Activated CD4-positive, alpha-beta T cell treated with anti-CD3 and anti-CD28 coated beads, Interleukin-2, amount 10 ng/mL, durations not matched to agents 24 days and 14 days (primary cell): ENCODE results near the gene TGFBRAP1. TPM values are rescaled to one million over a fixed set of nuclear protein-coding genes. Genes with fewer than 3 reads are reported as not detected.
A peak's percentile ranks its signal among the peaks of the same experiment; 100 is the strongest.

Experiments used
- DNase-seq: peaks from one replicate; pipeline ENCODE4 v3.0.0; 2022
- H3K27ac Mint-ChIP-seq: one replicate; pipeline ENCODE4 v1.8.0; 2022; ENCODE audit warnings: mild to moderate bottlenecking, mixed read lengths
- H3K27me3 Mint-ChIP-seq: one replicate; pipeline ENCODE4 v1.8.0; 2022; ENCODE audit warnings: mixed read lengths
- H3K36me3 Mint-ChIP-seq: one replicate; pipeline ENCODE4 v1.8.0; 2022; ENCODE audit warnings: low read depth, mild to moderate bottlenecking, mixed read lengths
- H3K4me1 Mint-ChIP-seq: one replicate; pipeline ENCODE4 v1.8.0; 2021; ENCODE audit warnings: mixed read lengths
- H3K4me3 Mint-ChIP-seq: one replicate; pipeline ENCODE4 v1.8.0; 2022; ENCODE audit warnings: mild to moderate bottlenecking, moderate library complexity, mixed read lengths
- H3K9me3 Mint-ChIP-seq: one replicate; pipeline ENCODE4 v1.8.0; 2021; ENCODE audit warnings: mixed read lengths
- intact Hi-C: fragments of 100-400 bp; cut with micrococcal nuclease; formaldehyde crosslinking; loops from one replicate; pipeline ENCODE4 v1.15.1; 2023
- total RNA-seq: library from RNA; stranded (reverse); gene quantifications from 2 replicates; pipeline ENCODE4 v1.2.3, GENCODE V29; 2022

TGFBRAP1 gene
- total RNA-seq = 26.2 and 26.5 TPM in 2 replicates

DNA sequence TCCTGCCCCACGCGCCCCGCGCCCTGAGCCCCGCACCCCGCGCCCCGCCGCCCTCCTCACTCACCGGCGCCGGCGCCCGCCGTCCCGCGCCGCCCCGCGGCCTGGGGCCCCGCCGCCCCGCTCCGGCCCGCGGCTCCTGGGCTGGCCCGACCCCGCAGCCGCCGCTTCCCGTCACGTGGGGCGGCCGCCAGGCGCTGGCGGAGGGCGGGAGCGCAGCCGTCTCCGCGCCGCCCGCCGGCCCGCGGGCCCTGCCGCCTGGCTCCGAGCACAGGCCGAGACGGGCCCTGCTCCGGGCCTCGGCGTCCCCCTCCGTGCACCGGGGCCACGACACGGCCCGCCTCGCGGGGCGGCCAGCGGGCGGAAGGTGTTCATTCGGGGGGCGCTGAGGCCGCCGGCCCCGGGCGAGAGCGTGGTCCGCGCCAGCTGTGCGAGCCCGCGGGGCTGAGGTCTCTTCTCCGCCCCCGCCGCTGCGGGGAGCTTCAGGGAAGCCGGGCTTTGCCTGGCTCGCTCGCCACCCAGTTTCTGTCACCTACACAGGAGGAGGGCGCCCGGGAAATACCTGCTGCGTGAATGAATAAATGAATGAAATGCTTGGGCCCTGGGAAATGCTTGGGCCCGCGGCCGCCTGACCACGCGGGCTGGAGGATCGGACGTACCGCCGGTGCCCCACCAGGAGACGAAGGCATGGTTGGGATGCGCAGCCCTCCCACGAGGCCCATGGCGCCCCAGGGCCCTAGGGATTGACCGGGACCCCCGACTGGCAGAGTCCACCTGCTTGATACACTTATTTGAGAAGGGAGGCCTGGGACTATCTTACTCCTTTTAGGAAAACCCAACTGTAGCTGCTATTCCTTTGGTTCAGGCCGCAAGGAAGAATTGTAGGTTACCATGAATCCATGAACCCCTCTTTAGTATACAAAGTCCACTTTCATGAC, at the start of gene TGFBRAP1:
TSS of gene TGFBRAP1 (minus strand) at position 175 of the 935 bp plus-strand sequence. CDS start 21,434 bp downstream, outside the sequence.
- Mint-ChIP-seq H3K9me3 (no peaks in the 10 kb centered on the region), H3K27me3 (no peaks in the 10 kb centered on the region), H3K27ac (peak within 1 kb of the TSS; percentile 94), H3K4me3 (peak within 1 kb of the TSS; percentile 91), H3K4me1 (peaks cover 30% of the 10 kb centered on the region), H3K36me3 (peaks cover 15% of the 10 kb centered on the region)
- intact Hi-C loops = loop anchor here (1.0 to 10.0 kb wide), 3 partner anchors 7 to 765 kb away; partner anchors contain the start of genes C2orf49 and NCK2
- peak; percentile 91 for DNase-seq

DNA sequence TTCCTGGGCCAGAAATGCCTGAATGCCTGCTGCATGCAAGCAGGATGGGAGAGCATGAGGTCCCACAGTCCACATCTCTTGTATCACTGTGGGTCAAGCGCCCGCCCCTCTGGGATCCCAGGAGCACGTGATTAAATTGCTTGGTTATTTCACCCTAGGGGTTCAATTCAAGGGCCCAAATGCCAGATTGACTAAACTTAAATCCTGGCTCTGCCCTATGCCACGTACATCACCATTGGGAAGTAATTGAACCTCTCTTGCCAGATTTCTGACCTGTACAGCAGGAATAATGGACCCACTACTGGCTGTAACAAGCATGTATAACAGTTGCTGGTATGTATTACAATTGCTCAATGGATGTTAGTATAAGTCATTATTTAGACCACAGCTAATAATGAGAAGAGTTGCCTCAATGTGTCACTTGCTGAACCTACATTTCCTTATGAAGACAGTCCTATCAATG, 49.4 kb upstream of the TGFBRAP1 start:
- no peaks in the 10 kb centered on the region for H3K36me3 Mint-ChIP-seq
- no peaks in the 10 kb centered on the region for H3K27me3 Mint-ChIP-seq
- H3K27ac Mint-ChIP-seq = no peak overlapping the region
- DNase-seq = no peak
- H3K4me1 Mint-ChIP-seq = peaks cover 9% of the 10 kb centered on the region
- intact Hi-C loops = no loop called here
- no peak overlapping the region for H3K4me3 Mint-ChIP-seq
- H3K9me3 Mint-ChIP-seq = no peaks in the 10 kb centered on the region

DNA sequence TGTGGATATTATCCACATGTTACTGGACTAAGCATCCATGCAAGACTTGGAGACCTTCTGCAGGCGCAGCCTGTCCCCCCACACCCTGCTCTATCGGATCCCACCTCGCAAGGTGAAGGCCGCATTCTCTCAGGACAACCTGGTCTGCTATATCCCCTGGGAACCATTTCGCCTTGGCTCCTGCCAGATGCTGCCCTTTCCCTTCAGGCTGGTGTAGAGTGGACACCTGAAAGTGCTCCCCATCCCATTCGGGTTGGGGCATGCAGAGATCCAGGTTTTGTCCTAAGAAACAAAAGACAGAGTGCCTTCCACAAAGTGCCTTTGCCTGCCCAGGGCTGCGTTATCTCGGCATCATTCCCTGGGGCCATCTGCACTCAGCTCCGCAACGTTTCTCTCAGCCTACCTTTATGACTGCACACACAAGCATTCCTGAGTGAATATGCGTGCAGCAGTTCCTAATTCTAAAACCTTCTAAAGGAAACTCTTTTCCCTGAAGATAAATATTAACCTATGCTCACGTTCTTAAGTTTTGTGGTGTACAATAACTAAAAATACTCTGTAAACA, 48.8 kb upstream of the TGFBRAP1 start:
- intact Hi-C loops = no loop called here
- Mint-ChIP-seq H3K4me1 (peaks cover 15% of the 10 kb centered on the region), H3K27me3 (no peaks in the 10 kb centered on the region), H3K36me3 (no peaks in the 10 kb centered on the region), H3K9me3 (no peaks in the 10 kb centered on the region), H3K4me3 (no peak overlapping the region), H3K27ac (no peak overlapping the region)
- no peak for DNase-seq

- H3K4me1 Mint-ChIP-seq = peaks cover 17% of the 10 kb centered on the region
- no peaks in the 10 kb centered on the region for H3K36me3 Mint-ChIP-seq
- intact Hi-C loops = no loop called here
- DNase-seq = no peak
- no peak overlapping the region for H3K27ac Mint-ChIP-seq
- H3K9me3 Mint-ChIP-seq = no peaks in the 10 kb centered on the region
- no peaks in the 10 kb centered on the region for H3K27me3 Mint-ChIP-seq
- no peak overlapping the region for H3K4me3 Mint-ChIP-seq
Observed at GRCh38 chr2:105377871-105378270, 48.3 kb upstream of the TGFBRAP1 start.

DNA sequence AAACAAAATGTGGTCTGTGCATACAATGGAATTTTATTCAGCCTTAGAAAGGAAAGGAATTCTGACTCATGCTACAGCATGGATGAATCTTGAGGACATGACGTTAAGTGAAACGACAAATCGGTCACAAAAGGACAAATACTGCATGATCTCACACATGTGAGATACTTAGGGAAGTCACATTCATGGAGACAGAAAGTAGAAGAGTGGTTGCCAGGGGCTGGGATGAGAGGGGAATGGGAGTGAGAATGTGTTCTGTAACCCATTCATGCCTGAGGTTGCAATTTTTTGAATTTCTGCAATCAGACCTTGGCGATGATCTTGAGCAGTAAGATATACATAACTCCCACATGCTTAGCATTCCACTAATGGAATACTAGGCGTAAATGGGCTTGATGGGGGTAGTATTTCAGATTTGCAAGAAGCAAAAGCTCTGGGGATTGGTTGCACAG, 47.3 kb upstream of the TGFBRAP1 start:
- H3K4me1 Mint-ChIP-seq = peaks cover 17% of the 10 kb centered on the region
- H3K9me3 Mint-ChIP-seq = no peaks in the 10 kb centered on the region
- intact Hi-C loops = no loop called here
- H3K4me3 Mint-ChIP-seq = no peak overlapping the region
- no peaks in the 10 kb centered on the region for H3K36me3 Mint-ChIP-seq
- DNase-seq = no peak
- H3K27me3 Mint-ChIP-seq = no peaks in the 10 kb centered on the region
- no peak overlapping the region for H3K27ac Mint-ChIP-seq

- Mint-ChIP-seq H3K4me3 (no peak overlapping the region), H3K36me3 (no peaks in the 10 kb centered on the region), H3K27me3 (no peaks in the 10 kb centered on the region), H3K27ac (no peak overlapping the region), H3K9me3 (no peaks in the 10 kb centered on the region), H3K4me1 (peaks cover 17% of the 10 kb centered on the region)
- intact Hi-C loops = no loop called here
- no peak for DNase-seq
Observed at GRCh38 chr2:105376010-105376409, 46.5 kb upstream of the TGFBRAP1 start.

GRCh38 chr2:105375001-105375561, 45.5 kb upstream of the TGFBRAP1 start:
- DNase-seq = no peak
- H3K4me1 Mint-ChIP-seq = peaks cover 13% of the 10 kb centered on the region
- H3K27ac Mint-ChIP-seq = no peak overlapping the region
- no peak overlapping the region for H3K4me3 Mint-ChIP-seq
- no peaks in the 10 kb centered on the region for H3K9me3 Mint-ChIP-seq
- H3K36me3 Mint-ChIP-seq = no peaks in the 10 kb centered on the region
- H3K27me3 Mint-ChIP-seq = no peaks in the 10 kb centered on the region
- intact Hi-C loops = no loop called here

DNA sequence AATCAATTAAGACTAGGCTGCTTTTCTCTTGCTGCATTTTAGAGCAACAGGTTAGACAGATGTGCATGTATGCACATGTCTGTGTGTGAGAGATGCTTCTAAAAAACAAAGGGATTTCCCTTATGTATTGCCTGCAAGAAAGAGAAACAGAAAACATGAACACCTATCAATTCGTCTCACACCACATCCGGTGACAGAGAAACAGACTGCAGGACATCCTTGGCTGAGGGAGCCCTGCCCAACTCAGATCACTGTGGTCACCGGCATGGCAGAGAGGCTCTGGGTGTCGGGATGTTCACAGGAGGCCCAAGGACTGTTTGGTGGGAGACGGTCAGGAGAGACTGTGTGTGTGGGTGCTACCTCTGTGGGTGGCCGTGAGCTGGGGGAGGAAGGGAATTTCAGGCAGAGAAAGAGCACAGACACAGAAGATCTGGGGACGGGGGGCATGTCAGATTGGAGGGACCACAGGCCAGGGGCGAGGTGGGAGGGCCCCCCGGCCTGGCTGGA, 44.4 kb upstream of the TGFBRAP1 start:
- Mint-ChIP-seq H3K27me3 (no peaks in the 10 kb centered on the region), H3K4me3 (peak overlapping the region; percentile 77), H3K4me1 (peaks cover 17% of the 10 kb centered on the region), H3K27ac (peak overlapping the region; percentile 95), H3K9me3 (no peaks in the 10 kb centered on the region), H3K36me3 (no peaks in the 10 kb centered on the region)
- DNase-seq = peak; percentile 80
- intact Hi-C loops = no loop called here

- DNase-seq = no peak
- peaks cover 17% of the 10 kb centered on the region for H3K4me1 Mint-ChIP-seq
- H3K4me3 Mint-ChIP-seq = peak overlapping the region; percentile 77
- no peaks in the 10 kb centered on the region for H3K27me3 Mint-ChIP-seq
- intact Hi-C loops = no loop called here
- no peaks in the 10 kb centered on the region for H3K9me3 Mint-ChIP-seq
- H3K27ac Mint-ChIP-seq = no peak overlapping the region
- H3K36me3 Mint-ChIP-seq = no peaks in the 10 kb centered on the region
Observed at GRCh38 chr2:105373344-105373781, 43.8 kb upstream of the TGFBRAP1 start.

GRCh38 chr2:105371810-105372209, 42.3 kb upstream of the TGFBRAP1 start:
- peaks cover 17% of the 10 kb centered on the region for H3K4me1 Mint-ChIP-seq
- no peaks in the 10 kb centered on the region for H3K36me3 Mint-ChIP-seq
- intact Hi-C loops = loop anchor here (2.0 kb wide), 1 partner anchor 175 kb away; no protein-coding TSS in a partner anchor
- no peaks in the 10 kb centered on the region for H3K27me3 Mint-ChIP-seq
- no peak for DNase-seq
- H3K9me3 Mint-ChIP-seq = no peaks in the 10 kb centered on the region
- no peak overlapping the region for H3K27ac Mint-ChIP-seq
- no peak overlapping the region for H3K4me3 Mint-ChIP-seq

GRCh38 chr2:105371156-105371555, 41.6 kb upstream of the TGFBRAP1 start:
- no peaks in the 10 kb centered on the region for H3K9me3 Mint-ChIP-seq
- DNase-seq = no peak
- intact Hi-C loops = loop anchor here (2.0 kb wide), 1 partner anchor 176 kb away; no protein-coding TSS in a partner anchor

GRCh38 chr2:105369777-105370690, 40.5 kb upstream of the TGFBRAP1 start:
- Mint-ChIP-seq H3K36me3 (no peaks in the 10 kb centered on the region), H3K4me3 (no peak overlapping the region), H3K27ac (peak overlapping the region; percentile 8), H3K4me1 (peaks cover 17% of the 10 kb centered on the region), H3K27me3 (no peaks in the 10 kb centered on the region), H3K9me3 (no peaks in the 10 kb centered on the region)
- intact Hi-C loops = loop anchor here (1.0 to 2.0 kb wide), 2 partner anchors 151 to 177 kb away; no protein-coding TSS in a partner anchor
- peak; percentile 96 for DNase-seq

More at GRCh38 chr2:105371156-105371555, 41.6 kb upstream of the TGFBRAP1 start:
- peaks cover 17% of the 10 kb centered on the region for H3K4me1 Mint-ChIP-seq
- H3K4me3 Mint-ChIP-seq = no peak overlapping the region
- H3K36me3 Mint-ChIP-seq = no peaks in the 10 kb centered on the region
- H3K27ac Mint-ChIP-seq = no peak overlapping the region
- H3K27me3 Mint-ChIP-seq = no peaks in the 10 kb centered on the region
